ENCODE data around the gene UBE2B. TPM values are rescaled to one million over a fixed set of nuclear protein-coding genes. Genes with fewer than 3 reads are reported as not detected.

The UBE2B gene
- total RNA-seq, 1 donor from 2014 or later, result 24.7 TPM

DNA sequence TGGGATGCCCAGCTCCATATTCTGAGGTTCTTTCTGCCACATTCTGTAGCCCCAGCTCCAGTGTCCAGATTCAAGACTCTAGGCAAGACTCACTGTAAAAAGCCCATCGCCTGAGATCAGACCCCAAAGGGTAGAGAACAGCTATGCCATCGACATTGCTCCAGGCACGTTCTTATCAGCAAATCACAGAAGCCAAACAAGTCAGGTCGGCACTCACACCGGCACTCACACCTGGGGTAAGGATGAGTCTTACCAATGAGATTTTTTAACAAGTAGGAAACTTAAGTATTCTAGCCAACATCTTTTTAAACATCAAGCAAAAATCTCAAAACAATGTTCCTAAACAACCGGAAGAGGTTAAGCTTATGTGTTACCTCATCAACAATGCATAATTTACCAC is 38.0 kb downstream of the UBE2B start:
- peak; percentile 6 for DNase-seq (ENCODE audit: low read depth)

GRCh38 chr5:134410822-134411221 is 39.5 kb downstream of the UBE2B start:
- FAIRE-seq, result no peak
- H3K36me3 ChIP-seq (ENCODE audit: control insufficient read depth, insufficient read depth, low read length), result peaks cover 2% of the 10 kb centered on the region
- peak overlapping the region; percentile 90 for H3K4me3 ChIP-seq (ENCODE audit: low read depth, low read length)
- no peaks in the 10 kb centered on the region for H3K27me3 ChIP-seq (ENCODE audit: control insufficient read depth, insufficient read depth, low read length)
- no peak for TF ChIP-seq CTCF (IDR thresholded peaks at IDR 0.05; ENCODE audit: insufficient read depth, low read length, severe bottlenecking)
- no peak for DNase-seq (ENCODE audit: low read depth)

More for the DNA sequence above, 38.0 kb downstream of the UBE2B start:
- no peaks in the 10 kb centered on the region for H3K27me3 ChIP-seq (ENCODE audit: control insufficient read depth, insufficient read depth, low read length)
- H3K36me3 ChIP-seq (ENCODE audit: control insufficient read depth, insufficient read depth, low read length), result peaks cover 2% of the 10 kb centered on the region
- no peak for FAIRE-seq
- no peak overlapping the region for H3K4me3 ChIP-seq (ENCODE audit: low read depth, low read length)
- no peak for TF ChIP-seq CTCF (IDR thresholded peaks at IDR 0.05; ENCODE audit: insufficient read depth, low read length, severe bottlenecking)

- Histone ChIP-seq H3K27me3 (ENCODE audit: control insufficient read depth, insufficient read depth, low read length) (no peaks in the 10 kb centered on the region), H3K4me3 (ENCODE audit: low read depth, low read length) (peak overlapping the region; percentile 90), H3K36me3 (ENCODE audit: control insufficient read depth, insufficient read depth, low read length) (peaks cover 2% of the 10 kb centered on the region)
- DNase-seq (ENCODE audit: low read depth) (no peak), FAIRE-seq (no peak)
- TF ChIP-seq CTCF (IDR thresholded peaks at IDR 0.05; ENCODE audit: insufficient read depth, low read length, severe bottlenecking), result no peak
Measured at GRCh38 chr5:134411228-134411545, 39.8 kb downstream of the UBE2B start.

DNA sequence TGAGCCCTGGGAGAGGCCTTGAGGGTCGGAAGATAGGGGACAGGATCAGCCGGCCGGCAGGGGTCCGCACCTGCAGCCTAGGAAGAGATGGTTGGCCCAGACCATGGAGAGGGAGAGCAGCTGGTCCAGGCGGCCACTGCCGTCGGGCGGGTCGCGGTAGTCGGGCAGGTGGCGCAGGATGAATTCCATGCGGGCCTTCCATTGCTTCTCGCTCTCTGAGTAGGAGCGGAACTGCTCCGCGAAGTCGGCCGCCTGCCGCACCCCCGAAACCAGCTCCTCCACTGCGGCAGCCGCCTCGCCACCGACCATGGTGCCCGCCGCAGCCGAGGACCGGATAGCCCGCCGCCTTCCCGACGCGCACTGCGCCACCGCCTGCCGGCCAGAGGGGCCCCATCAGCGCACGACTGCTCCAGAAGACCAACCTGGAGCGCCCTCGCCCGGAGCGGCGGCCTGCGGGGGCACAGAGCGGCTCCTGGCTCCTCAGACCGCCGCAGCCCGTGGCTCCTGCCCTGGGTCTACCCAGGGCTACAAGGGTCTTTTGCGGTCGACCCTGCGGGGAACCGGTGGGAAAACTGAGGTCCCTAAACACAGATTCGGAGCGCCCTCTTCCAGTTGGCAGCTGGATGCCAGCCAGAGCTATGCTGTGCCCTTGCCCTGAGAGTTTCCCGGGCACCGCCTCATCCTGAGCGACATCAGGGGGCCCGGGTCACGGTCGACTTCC is 40.3 kb downstream of the UBE2B start, which contains the start of gene CDKN2AIPNL:
TSS of gene CDKN2AIPNL (minus strand) at position 336 of the 721 bp plus-strand sequence. CDS start at position 309, 27 bp downstream.
- FAIRE-seq, result no peak
- peaks cover 2% of the 10 kb centered on the region for H3K36me3 ChIP-seq (ENCODE audit: control insufficient read depth, insufficient read depth, low read length)

GRCh38 chr5:134413046-134413445 is 41.7 kb downstream of the UBE2B start:
- no peaks in the 10 kb centered on the region for H3K27me3 ChIP-seq (ENCODE audit: control insufficient read depth, insufficient read depth, low read length)
- DNase-seq (ENCODE audit: low read depth), result no peak
- no peak overlapping the region for H3K4me3 ChIP-seq (ENCODE audit: low read depth, low read length)
- no peak for FAIRE-seq
- no peak for TF ChIP-seq CTCF (IDR thresholded peaks at IDR 0.05; ENCODE audit: insufficient read depth, low read length, severe bottlenecking)
- H3K36me3 ChIP-seq (ENCODE audit: control insufficient read depth, insufficient read depth, low read length), result peaks cover 2% of the 10 kb centered on the region

More for the DNA sequence above, 40.3 kb downstream of the UBE2B start, which contains the start of gene CDKN2AIPNL:
- TF ChIP-seq CTCF (IDR thresholded peaks at IDR 0.05; ENCODE audit: insufficient read depth, low read length, severe bottlenecking), result peak; percentile 89
- peak within 1 kb of the TSS; percentile 90 for H3K4me3 ChIP-seq (ENCODE audit: low read depth, low read length)
- no peaks in the 10 kb centered on the region for H3K27me3 ChIP-seq (ENCODE audit: control insufficient read depth, insufficient read depth, low read length)
- peak; percentile 64 for DNase-seq (ENCODE audit: low read depth)

GRCh38 chr5:134417707-134418106 is 46.3 kb downstream of the UBE2B start:
- TF ChIP-seq CTCF (IDR thresholded peaks at IDR 0.05; ENCODE audit: insufficient read depth, low read length, severe bottlenecking), result no peak
- H3K27me3 ChIP-seq (ENCODE audit: control insufficient read depth, insufficient read depth, low read length), result no peaks in the 10 kb centered on the region
- H3K36me3 ChIP-seq (ENCODE audit: control insufficient read depth, insufficient read depth, low read length), result no peaks in the 10 kb centered on the region
- no peak overlapping the region for H3K4me3 ChIP-seq (ENCODE audit: low read depth, low read length)
- DNase-seq (ENCODE audit: low read depth) (no peak), FAIRE-seq (no peak)
